Measurements from ENCODE around the gene DNAAF6. TPM values are rescaled to one million over a fixed set of nuclear protein-coding genes. Genes with fewer than 3 reads are reported as not detected.

The DNAAF6 gene
- total RNA-seq, 1 donor from 2014 or later, result not detected

GRCh38 chrX:107293056-107293455, 86.6 kb downstream of the DNAAF6 start:
- no peak for DNase-seq (ENCODE audit: low spot score)

Other genes with a start within 250 kb of the DNAAF6 start
- 20.0 TPM for gene MORC4, start 206.4 kb upstream of the DNAAF6 start, total RNA-seq
- gene RBM41, start 87.8 kb upstream of the DNAAF6 start, total RNA-seq, result 18.7 TPM
- gene NUP62CL, start 178 bp upstream of the DNAAF6 start, total RNA-seq, result 3.2 TPM
- gene FRMPD3, start 243.0 kb downstream of the DNAAF6 start, total RNA-seq, result 0.17 TPM